CD14-positive monocyte (primary cell): ENCODE data around the gene DNPEP. TPM values are rescaled to one million over a fixed set of nuclear protein-coding genes. Genes with fewer than 3 reads are reported as not detected.

Experiments
- DNase-seq, 3 donors: peaks; one replicate each; pipeline ENCODE4 v3.0.0-alpha.2; 2011 to 2022
- H2AFZ ChIP-seq: 2 replicates; pipeline ENCODE4 v1.6.0; 2012; ENCODE audit warnings: mild to moderate bottlenecking, low read depth, low read length, inconsistent platforms; ENCODE audit not compliant: insufficient read depth, poor library complexity, severe bottlenecking
- H3K27ac ChIP-seq, 2 donors: 1 replicate in 1 of 2; 2 replicates in 1 of 2; pipeline ENCODE4 v1.5.1; 2012 to 2013; ENCODE audit warnings: low read length in 2 of 2, control low read depth in 1 of 2, inconsistent platforms in 1 of 2, low read depth in 1 of 2, mild to moderate bottlenecking in 1 of 2
- H3K27me3 ChIP-seq, 2 donors: one replicate each; pipeline versions ENCODE4 v1.6.0 to v1.6.1; 2011 to 2013; ENCODE audit warnings: low read length in 2 of 2; ENCODE audit not compliant: control insufficient read depth in 2 of 2, insufficient read depth in 2 of 2
- H3K36me3 ChIP-seq, 2 donors: replicated peaks in 1 of 2; 1 replicate in 1 of 2; 2 replicates in 1 of 2; pipeline versions ENCODE4 v1.5.1 to v1.6.1; 2012 to 2013; ENCODE audit warnings: low read length in 2 of 2, control low read depth in 1 of 2, inconsistent platforms in 1 of 2, mild to moderate bottlenecking in 1 of 2; ENCODE audit not compliant: insufficient read depth in 2 of 2, control insufficient read depth in 1 of 2
- H3K4me1 ChIP-seq, 2 donors: 1 replicate in 1 of 2; 2 replicates in 1 of 2; pipeline versions ENCODE4 v1.5.1 to v1.6.1; 2012 to 2013; ENCODE audit warnings: low read length in 2 of 2, control low read depth in 1 of 2, inconsistent platforms in 1 of 2, mild to moderate bottlenecking in 1 of 2, moderate library complexity in 1 of 2; ENCODE audit not compliant: insufficient read depth in 2 of 2, control insufficient read depth in 1 of 2
- H3K4me2 ChIP-seq: replicated peaks from 2 replicates; pipeline ENCODE3; 2012; ENCODE audit warnings: low read length, moderate library complexity, mild to moderate bottlenecking; ENCODE audit not compliant: poor library complexity, severe bottlenecking; ENCODE audit errors: extremely low read depth
- H3K4me3 ChIP-seq, 3 experiments: fragments of 200-600 bp in 1 of 3; sonication (generic) in 1 of 3; replicated peaks in 1 of 3; 1 replicate in 2 of 3; 2 replicates in 1 of 3; pipeline ENCODE4 v1.5.1; 2011 to 2013; ENCODE audit warnings: low read length in 3 of 3, mild to moderate bottlenecking in 3 of 3, control low read depth in 2 of 3, low read depth in 2 of 3, inconsistent platforms in 1 of 3, moderate library complexity in 1 of 3
- H3K79me2 ChIP-seq: 2 replicates; pipeline ENCODE4 v1.6.0; 2012; ENCODE audit warnings: mild to moderate bottlenecking, control low read depth, inconsistent platforms, low read length, moderate library complexity; ENCODE audit not compliant: insufficient read depth
- H3K9ac ChIP-seq: 2 replicates; pipeline ENCODE4 v1.6.0; 2017; ENCODE audit warnings: low read length, mild to moderate bottlenecking; ENCODE audit not compliant: insufficient read depth, poor library complexity, severe bottlenecking
- H3K9me3 ChIP-seq, 2 donors: replicated peaks in 1 of 2; 1 replicate in 1 of 2; 2 replicates in 1 of 2; pipeline versions ENCODE4 v1.5.1 to v1.6.1; 2012 to 2013; ENCODE audit warnings: low read length in 2 of 2, control low read depth in 1 of 2; ENCODE audit not compliant: control insufficient read depth in 1 of 2, insufficient read depth in 1 of 2
- H4K20me1 ChIP-seq: 2 replicates; pipeline ENCODE4 v1.6.0; 2012; ENCODE audit warnings: mild to moderate bottlenecking, low read length, control low read depth, moderate library complexity; ENCODE audit not compliant: insufficient read depth
- H3K27ac Mint-ChIP-seq, 7 donors: one replicate each; pipeline ENCODE4 v1.8.0; 2020; ENCODE audit warnings: mild to moderate bottlenecking in 7 of 7, mixed read lengths in 7 of 7, moderate library complexity in 6 of 7, inconsistent platforms in 2 of 7
- H3K27me3 Mint-ChIP-seq, 3 donors: one replicate each; pipeline ENCODE4 v1.8.0; 2021 to 2022; ENCODE audit warnings: low read depth in 3 of 3, mild to moderate bottlenecking in 3 of 3, mixed read lengths in 3 of 3, moderate library complexity in 3 of 3, inconsistent platforms in 1 of 3
- H3K36me3 Mint-ChIP-seq, 2 donors: one replicate each; pipeline ENCODE4 v1.8.0; 2020; ENCODE audit warnings: mixed read lengths in 2 of 2, inconsistent platforms in 1 of 2, mild to moderate bottlenecking in 1 of 2
- H3K4me1 Mint-ChIP-seq: one replicate; pipeline ENCODE4 v1.8.0; 2020; ENCODE audit warnings: mild to moderate bottlenecking, mixed read lengths
- H3K4me3 Mint-ChIP-seq, 2 donors: one replicate each; pipeline ENCODE4 v1.8.0; 2020; ENCODE audit warnings: mild to moderate bottlenecking in 2 of 2, mixed read lengths in 2 of 2, moderate library complexity in 1 of 2
- H3K9me3 Mint-ChIP-seq, 7 donors: one replicate each; pipeline ENCODE4 v1.8.0; 2020 to 2022; ENCODE audit warnings: mixed read lengths in 7 of 7, mild to moderate bottlenecking in 6 of 7, moderate library complexity in 6 of 7, inconsistent platforms in 2 of 7
- WGBS: methylation state at CpG from one replicate; pipeline ENCODE4 v1.1.5; 2013; ENCODE audit warnings: missing lambda C conversion rate; ENCODE audit not compliant: insufficient coverage; 5-methylcytosine and 5-hydroxymethylcytosine counted together
- intact Hi-C, 2 donors: fragments of 100-400 bp; cut with micrococcal nuclease; formaldehyde crosslinking; loops; one replicate each; pipeline versions ENCODE4 v1.15.0 to v1.15.1; 2023
- polyA plus RNA-seq, 3 donors: library from polyadenylated mRNA; depleted of rRNA in 1 of 3; unstranded in 2 of 3; stranded (reverse) in 1 of 3; fragments of 300-500 nt in 2 of 3; fragments of >200 nt in 1 of 3; fragmentation: Illumina TruSeq in 2 of 3; gene quantifications; 1 replicate in 2 of 3; 2 replicates in 1 of 3; pipeline ENCODE4 v1.2.3, GENCODE V29; 2012 to 2021
- TF ChIP-seq, protein P1 (sequence below): fragments of 200-600 bp; IDR thresholded peaks from one replicate; pipeline ENCODE4 v1.8.0; 2022; ENCODE audit warnings: antibody characterized with exemption, mild to moderate bottlenecking

The DNPEP gene
- polyA plus RNA-seq, 3 donors, result 51.6 to 83.1 (median 60.6) TPM

DNA sequence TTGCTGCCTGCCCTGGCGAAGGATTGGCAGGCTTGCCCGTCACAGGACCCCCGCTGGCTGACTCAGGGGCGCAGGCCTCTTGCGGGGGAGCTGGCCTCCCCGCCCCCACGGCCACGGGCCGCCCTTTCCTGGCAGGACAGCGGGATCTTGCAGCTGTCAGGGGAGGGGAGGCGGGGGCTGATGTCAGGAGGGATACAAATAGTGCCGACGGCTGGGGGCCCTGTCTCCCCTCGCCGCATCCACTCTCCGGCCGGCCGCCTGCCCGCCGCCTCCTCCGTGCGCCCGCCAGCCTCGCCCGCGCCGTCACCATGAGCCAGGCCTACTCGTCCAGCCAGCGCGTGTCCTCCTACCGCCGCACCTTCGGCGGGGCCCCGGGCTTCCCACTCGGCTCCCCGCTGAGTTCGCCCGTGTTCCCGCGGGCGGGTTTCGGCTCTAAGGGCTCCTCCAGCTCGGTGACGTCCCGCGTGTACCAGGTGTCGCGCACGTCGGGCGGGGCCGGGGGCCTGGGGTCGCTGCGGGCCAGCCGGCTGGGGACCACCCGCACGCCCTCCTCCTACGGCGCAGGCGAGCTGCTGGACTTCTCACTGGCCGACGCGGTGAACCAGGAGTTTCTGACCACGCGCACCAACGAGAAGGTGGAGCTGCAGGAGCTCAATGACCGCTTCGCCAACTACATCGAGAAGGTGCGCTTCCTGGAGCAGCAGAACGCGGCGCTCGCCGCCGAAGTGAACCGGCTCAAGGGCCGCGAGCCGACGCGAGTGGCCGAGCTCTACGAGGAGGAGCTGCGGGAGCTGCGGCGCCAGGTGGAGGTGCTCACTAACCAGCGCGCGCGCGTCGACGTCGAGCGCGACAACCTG is 30.7 kb upstream of the DNPEP start, which contains the start of gene DES:
DES (plus strand) TSS at position 223 of the 857 bp plus-strand sequence; CDS start at position 309, 86 bp downstream.
- peak within 1 kb of the TSS; percentile 49 for H3K4me2 ChIP-seq
- Mint-ChIP-seq H3K9me3 (peaks cover 0 to 6% (median 2%) of the 10 kb centered on the region in 7 donors), H3K4me1 (peaks cover 27% of the 10 kb centered on the region), H3K27ac (peak within 1 kb of the TSS in 1 of 7 donors; percentile 76), H3K27me3 (peaks cover 48 to 65% (median 53%) of the 10 kb centered on the region in 3 donors), H3K36me3 (no peaks in the 10 kb centered on the region), H3K4me3 (peak within 1 kb of the TSS in 1 of 2 donors; percentile 80)
- intact Hi-C loops, result no loop called here
- no peak within 1 kb of the TSS for H3K27ac ChIP-seq
- H3K4me1 ChIP-seq, result peaks cover 21 to 36% of the 10 kb centered on the region in 2 donors
- WGBS, result 14% methylated on average over 98 of the region's 98 CpGs
- H2AFZ ChIP-seq, result peak within 1 kb of the TSS; percentile 53
- DNase-seq, result no peak
- TF ChIP-seq, protein P1, sequence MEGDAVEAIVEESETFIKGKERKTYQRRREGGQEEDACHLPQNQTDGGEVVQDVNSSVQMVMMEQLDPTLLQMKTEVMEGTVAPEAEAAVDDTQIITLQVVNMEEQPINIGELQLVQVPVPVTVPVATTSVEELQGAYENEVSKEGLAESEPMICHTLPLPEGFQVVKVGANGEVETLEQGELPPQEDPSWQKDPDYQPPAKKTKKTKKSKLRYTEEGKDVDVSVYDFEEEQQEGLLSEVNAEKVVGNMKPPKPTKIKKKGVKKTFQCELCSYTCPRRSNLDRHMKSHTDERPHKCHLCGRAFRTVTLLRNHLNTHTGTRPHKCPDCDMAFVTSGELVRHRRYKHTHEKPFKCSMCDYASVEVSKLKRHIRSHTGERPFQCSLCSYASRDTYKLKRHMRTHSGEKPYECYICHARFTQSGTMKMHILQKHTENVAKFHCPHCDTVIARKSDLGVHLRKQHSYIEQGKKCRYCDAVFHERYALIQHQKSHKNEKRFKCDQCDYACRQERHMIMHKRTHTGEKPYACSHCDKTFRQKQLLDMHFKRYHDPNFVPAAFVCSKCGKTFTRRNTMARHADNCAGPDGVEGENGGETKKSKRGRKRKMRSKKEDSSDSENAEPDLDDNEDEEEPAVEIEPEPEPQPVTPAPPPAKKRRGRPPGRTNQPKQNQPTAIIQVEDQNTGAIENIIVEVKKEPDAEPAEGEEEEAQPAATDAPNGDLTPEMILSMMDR, result no peak
- peak within 1 kb of the TSS in 1 of 3 experiments; percentile 42 for H3K4me3 ChIP-seq
- peak within 1 kb of the TSS; percentile 4 for H3K9ac ChIP-seq
- H3K79me2 ChIP-seq, result no peaks in the 10 kb centered on the region
- peaks cover 11 to 43% of the 10 kb centered on the region in 2 donors for H3K27me3 ChIP-seq
- no peaks in the 10 kb centered on the region for H4K20me1 ChIP-seq
- no peaks in the 10 kb centered on the region for H3K9me3 ChIP-seq
- H3K36me3 ChIP-seq, result no peaks in the 10 kb centered on the region

DNA sequence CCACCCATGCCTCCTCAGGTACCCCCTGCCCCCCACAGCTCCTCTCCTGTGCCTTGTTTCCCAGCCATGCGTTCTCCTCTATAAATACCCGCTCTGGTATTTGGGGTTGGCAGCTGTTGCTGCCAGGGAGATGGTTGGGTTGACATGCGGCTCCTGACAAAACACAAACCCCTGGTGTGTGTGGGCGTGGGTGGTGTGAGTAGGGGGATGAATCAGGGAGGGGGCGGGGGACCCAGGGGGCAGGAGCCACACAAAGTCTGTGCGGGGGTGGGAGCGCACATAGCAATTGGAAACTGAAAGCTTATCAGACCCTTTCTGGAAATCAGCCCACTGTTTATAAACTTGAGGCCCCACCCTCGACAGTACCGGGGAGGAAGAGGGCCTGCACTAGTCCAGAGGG is 29.7 kb upstream of the DNPEP start:
- Histone ChIP-seq H3K4me2 (no peak overlapping the region), H2AFZ (no peak overlapping the region), H3K4me3 (no peak overlapping the region), H3K9ac (no peak overlapping the region), H3K27ac (no peak overlapping the region), H4K20me1 (no peaks in the 10 kb centered on the region), H3K9me3 (peaks cover under 1 to 2% of the 10 kb centered on the region in 2 donors), H3K79me2 (no peaks in the 10 kb centered on the region), H3K27me3 (peaks cover 11 to 48% of the 10 kb centered on the region in 2 donors), H3K36me3 (no peaks in the 10 kb centered on the region), H3K4me1 (peaks cover 21 to 36% of the 10 kb centered on the region in 2 donors)
- no peak for DNase-seq
- Mint-ChIP-seq H3K4me3 (no peak overlapping the region), H3K9me3 (peaks cover 0 to 14% (median 9%) of the 10 kb centered on the region in 7 donors), H3K4me1 (peaks cover 27% of the 10 kb centered on the region), H3K27me3 (peaks cover 50 to 64% (median 52%) of the 10 kb centered on the region in 3 donors), H3K36me3 (no peaks in the 10 kb centered on the region), H3K27ac (no peak overlapping the region)
- WGBS, result 100% methylated on average over 3 of the region's 9 CpGs
- TF ChIP-seq, protein P1, result no peak
- intact Hi-C loops, result no loop called here
